Measurements from ENCODE around the gene ENO1. TPM values are rescaled to one million over a fixed set of nuclear protein-coding genes. Genes with fewer than 3 reads are reported as not detected.

The ENO1 gene
- total RNA-seq, 1 donor from 2014 or later: 444 TPM

GRCh38 chr1:8851060-8851459, 27.4 kb downstream of the ENO1 start:
- H3K4me1 Mint-ChIP-seq (ENCODE audit: low read depth): peaks cover 6% of the 10 kb centered on the region
- no peak for TF ChIP-seq CTCF (IDR thresholded peaks at IDR 0.05; ENCODE audit: unreplicated experiment)
- no peak overlapping the region for H3K4me3 Mint-ChIP-seq (ENCODE audit: low read depth)
- no peaks in the 10 kb centered on the region for H3K9me3 Mint-ChIP-seq (ENCODE audit: low read depth)
- H3K36me3 Mint-ChIP-seq (ENCODE audit: insufficient read depth): peaks cover under 1% of the 10 kb centered on the region
- H3K27me3 Mint-ChIP-seq: no peaks in the 10 kb centered on the region
- H3K27ac Mint-ChIP-seq: no peak overlapping the region
- DNase-seq (ENCODE audit: low spot score, unreplicated experiment): no peak

- no peak overlapping the region for H3K4me3 Mint-ChIP-seq (ENCODE audit: low read depth)
- no peaks in the 10 kb centered on the region for H3K36me3 Mint-ChIP-seq (ENCODE audit: insufficient read depth)
- peak; percentile 91 for TF ChIP-seq CTCF (IDR thresholded peaks at IDR 0.05; ENCODE audit: unreplicated experiment)
- H3K27ac Mint-ChIP-seq: no peak overlapping the region
- H3K9me3 Mint-ChIP-seq (ENCODE audit: low read depth): no peaks in the 10 kb centered on the region
- H3K4me1 Mint-ChIP-seq (ENCODE audit: low read depth): peaks cover 16% of the 10 kb centered on the region
- peak; percentile 81 for DNase-seq (ENCODE audit: low spot score, unreplicated experiment)
- peaks cover 3% of the 10 kb centered on the region for H3K27me3 Mint-ChIP-seq
These were observed 29.7 kb downstream of the ENO1 start for GRCh38 chr1:8848663-8849386.

- no peak for DNase-seq (ENCODE audit: low spot score, unreplicated experiment)
- Mint-ChIP-seq H3K27me3 (peaks cover 6% of the 10 kb centered on the region), H3K27ac (peak overlapping the region; percentile 51), H3K4me3 (ENCODE audit: low read depth) (no peak overlapping the region), H3K4me1 (ENCODE audit: low read depth) (peaks cover 16% of the 10 kb centered on the region), H3K36me3 (ENCODE audit: insufficient read depth) (no peaks in the 10 kb centered on the region), H3K9me3 (ENCODE audit: low read depth) (no peaks in the 10 kb centered on the region)
- no peak for TF ChIP-seq CTCF (IDR thresholded peaks at IDR 0.05; ENCODE audit: unreplicated experiment)
These were observed 30.5 kb downstream of the ENO1 start for GRCh38 chr1:8847990-8848389.

GRCh38 chr1:8846263-8846662, 32.2 kb downstream of the ENO1 start:
- Mint-ChIP-seq H3K27me3 (peaks cover 6% of the 10 kb centered on the region), H3K27ac (no peak overlapping the region), H3K36me3 (ENCODE audit: insufficient read depth) (no peaks in the 10 kb centered on the region), H3K4me1 (ENCODE audit: low read depth) (peaks cover 14% of the 10 kb centered on the region), H3K9me3 (ENCODE audit: low read depth) (no peaks in the 10 kb centered on the region), H3K4me3 (ENCODE audit: low read depth) (no peak overlapping the region)
- no peak for TF ChIP-seq CTCF (IDR thresholded peaks at IDR 0.05; ENCODE audit: unreplicated experiment)
- no peak for DNase-seq (ENCODE audit: low spot score, unreplicated experiment)

- Mint-ChIP-seq H3K36me3 (ENCODE audit: insufficient read depth) (no peaks in the 10 kb centered on the region), H3K9me3 (ENCODE audit: low read depth) (no peaks in the 10 kb centered on the region)
These were observed 33.1 kb downstream of the ENO1 start for GRCh38 chr1:8845104-8846097.

More at GRCh38 chr1:8845104-8846097, 33.1 kb downstream of the ENO1 start:
- peaks cover 14% of the 10 kb centered on the region for H3K4me1 Mint-ChIP-seq (ENCODE audit: low read depth)
- peaks cover 6% of the 10 kb centered on the region for H3K27me3 Mint-ChIP-seq
- no peak overlapping the region for H3K27ac Mint-ChIP-seq
- no peak overlapping the region for H3K4me3 Mint-ChIP-seq (ENCODE audit: low read depth)
- TF ChIP-seq CTCF (IDR thresholded peaks at IDR 0.05; ENCODE audit: unreplicated experiment): no peak
- DNase-seq (ENCODE audit: low spot score, unreplicated experiment): no peak
